Jurkat, Clone E6-1 (cell line): ENCODE data around the gene UGT1A4.

Experiments used
- DNase-seq: peaks from one replicate; pipeline ENCODE4 v3.0.0-alpha.2; 2011; ENCODE audit warnings: low read depth, low spot score
- H3K4me3 ChIP-seq: 2 replicates; pipeline ENCODE4 v1.5.1; 2011; ENCODE audit warnings: mild to moderate bottlenecking, low read length, control low read depth, moderate library complexity

UGT1A4 gene

GRCh38 chr2:233817995-233818638, 99.6 kb downstream of the UGT1A4 start:
- no peak overlapping the region for H3K4me3 ChIP-seq
- no peak for DNase-seq

- DNase-seq = no peak
- H3K4me3 ChIP-seq = no peak overlapping the region
These were observed 100.4 kb downstream of the UGT1A4 start for GRCh38 chr2:233818639-233819621.

DNA sequence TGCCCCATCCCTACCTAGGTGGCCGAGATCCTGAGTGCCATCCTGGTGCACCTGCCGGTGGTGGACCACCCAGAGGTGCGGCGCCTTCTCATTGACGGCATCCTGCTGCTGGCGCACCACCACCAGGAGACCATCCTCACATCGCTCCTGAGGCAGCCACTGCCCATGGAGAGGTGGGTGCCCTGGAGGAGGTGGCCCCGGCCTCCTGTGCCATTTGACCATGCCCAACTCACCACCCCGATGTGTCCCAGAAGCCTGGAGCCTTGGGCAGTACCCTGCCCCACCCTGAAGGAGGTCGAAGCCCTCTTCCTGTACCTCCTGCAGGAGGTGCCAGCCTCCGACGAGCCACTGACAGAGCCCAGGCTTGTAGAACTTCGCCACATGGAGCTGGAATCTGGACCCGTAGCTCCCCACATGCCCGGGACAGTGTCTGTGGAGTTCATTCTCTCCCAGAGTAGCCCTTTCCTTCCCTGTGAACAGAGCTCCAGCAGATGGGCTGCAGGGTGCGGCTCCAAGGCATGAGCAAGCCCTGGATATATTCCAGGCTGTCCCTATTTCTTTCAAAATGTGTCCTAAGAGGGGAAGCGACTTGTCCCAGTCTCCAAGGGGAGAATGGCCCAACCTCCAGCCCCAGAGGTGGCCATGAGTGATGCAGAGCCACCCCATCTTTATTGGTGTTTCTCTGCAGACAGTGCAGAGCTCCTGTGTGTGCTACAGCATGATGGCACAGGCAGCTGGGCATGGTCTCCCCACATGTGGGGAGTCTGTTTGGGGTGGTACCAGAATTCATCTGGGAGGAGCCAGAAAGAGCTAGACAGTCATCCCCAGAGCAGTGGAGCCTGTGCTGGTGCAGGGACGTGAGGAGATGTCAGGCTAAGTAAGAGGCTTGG, 101.6 kb downstream of the UGT1A4 start:
- no peak overlapping the region for H3K4me3 ChIP-seq
- no peak for DNase-seq

- DNase-seq = no peak
- no peak overlapping the region for H3K4me3 ChIP-seq
These were observed 102.2 kb downstream of the UGT1A4 start for GRCh38 chr2:233820774-233821105.

GRCh38 chr2:233821196-233821595, 102.7 kb downstream of the UGT1A4 start:
- H3K4me3 ChIP-seq = no peak overlapping the region
- no peak for DNase-seq

DNA sequence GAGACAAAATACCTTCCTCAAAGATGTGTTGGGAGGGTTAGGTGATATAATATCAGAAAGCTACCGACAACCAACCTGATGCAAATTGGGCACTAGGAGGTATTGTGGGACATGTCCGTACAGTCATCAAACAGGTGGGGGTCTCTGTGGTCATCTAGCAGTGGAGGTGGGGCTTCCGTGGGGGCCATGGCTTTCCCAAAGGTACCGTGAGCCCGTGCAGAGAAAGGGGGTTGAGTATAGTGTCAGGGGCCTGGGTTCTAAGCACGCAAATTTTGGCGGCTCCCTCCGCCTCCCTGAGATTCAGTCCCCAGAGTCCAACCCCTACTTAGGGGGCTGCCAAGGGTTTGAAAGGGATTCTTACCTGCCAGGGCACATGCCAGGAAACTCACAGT, 103.2 kb downstream of the UGT1A4 start:
- no peak overlapping the region for H3K4me3 ChIP-seq
- DNase-seq = no peak

DNA sequence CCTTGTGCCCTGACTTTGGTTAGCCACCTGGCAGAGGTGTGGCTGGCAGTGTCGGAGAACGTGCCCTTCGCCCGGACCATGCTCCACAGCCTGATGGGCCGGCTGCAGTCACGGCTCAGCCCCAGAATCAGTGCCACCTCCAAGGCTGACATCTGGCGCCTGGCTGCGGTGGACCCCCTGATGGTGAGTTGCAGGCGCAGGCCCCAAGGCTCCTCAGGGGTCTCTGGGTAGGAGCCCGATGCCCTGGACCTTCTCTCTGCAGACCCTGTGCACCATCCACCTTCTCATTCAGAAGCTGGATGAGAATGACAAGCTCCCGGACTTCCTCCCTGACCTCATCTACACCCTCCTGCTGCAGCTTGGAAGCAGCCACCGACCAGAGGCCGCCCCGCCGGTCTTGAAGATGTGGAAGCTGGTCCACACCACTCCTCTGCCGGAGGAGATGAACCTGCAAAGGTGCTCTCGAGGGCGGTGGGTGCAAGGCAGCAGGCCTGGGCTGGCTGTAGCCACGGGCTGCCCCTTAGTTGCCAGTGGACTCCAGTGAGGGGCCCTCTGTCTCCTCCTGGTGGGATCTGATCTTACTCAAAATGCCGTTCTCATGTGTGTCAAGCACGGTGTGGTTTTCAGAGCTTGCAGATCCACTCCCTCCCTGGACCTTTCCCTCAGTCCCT, 103.7 kb downstream of the UGT1A4 start:
- DNase-seq = no peak
- H3K4me3 ChIP-seq = no peak overlapping the region
